DND-41 (cell line): ENCODE results near the gene SLX4IP.

Experiments
- EZH2 ChIP-seq: IDR thresholded peaks from 3 replicates; pipeline ENCODE4 v1.6.1; 2012; ENCODE audit warnings: borderline replicate concordance, low read depth, mild to moderate bottlenecking, moderate library complexity, low read length, inconsistent platforms; ENCODE audit not compliant: severe bottlenecking
- TF ChIP-seq, protein P1 (sequence below): IDR thresholded peaks from 2 replicates; pipeline ENCODE4 v1.5.1; 2012; ENCODE audit warnings: borderline replicate concordance, low read length, moderate library complexity, mild to moderate bottlenecking; ENCODE audit not compliant: poor library complexity, severe bottlenecking; ENCODE audit errors: extremely low read depth

GRCh38 chr20:10483691-10484090 lies 48.6 kb downstream of the SLX4IP start:
- TF ChIP-seq, protein P1, sequence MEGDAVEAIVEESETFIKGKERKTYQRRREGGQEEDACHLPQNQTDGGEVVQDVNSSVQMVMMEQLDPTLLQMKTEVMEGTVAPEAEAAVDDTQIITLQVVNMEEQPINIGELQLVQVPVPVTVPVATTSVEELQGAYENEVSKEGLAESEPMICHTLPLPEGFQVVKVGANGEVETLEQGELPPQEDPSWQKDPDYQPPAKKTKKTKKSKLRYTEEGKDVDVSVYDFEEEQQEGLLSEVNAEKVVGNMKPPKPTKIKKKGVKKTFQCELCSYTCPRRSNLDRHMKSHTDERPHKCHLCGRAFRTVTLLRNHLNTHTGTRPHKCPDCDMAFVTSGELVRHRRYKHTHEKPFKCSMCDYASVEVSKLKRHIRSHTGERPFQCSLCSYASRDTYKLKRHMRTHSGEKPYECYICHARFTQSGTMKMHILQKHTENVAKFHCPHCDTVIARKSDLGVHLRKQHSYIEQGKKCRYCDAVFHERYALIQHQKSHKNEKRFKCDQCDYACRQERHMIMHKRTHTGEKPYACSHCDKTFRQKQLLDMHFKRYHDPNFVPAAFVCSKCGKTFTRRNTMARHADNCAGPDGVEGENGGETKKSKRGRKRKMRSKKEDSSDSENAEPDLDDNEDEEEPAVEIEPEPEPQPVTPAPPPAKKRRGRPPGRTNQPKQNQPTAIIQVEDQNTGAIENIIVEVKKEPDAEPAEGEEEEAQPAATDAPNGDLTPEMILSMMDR, result no peak
- TF ChIP-seq EZH2, result no peak
